ENCODE results near the gene STK4. TPM values are rescaled to one million over a fixed set of nuclear protein-coding genes. Genes with fewer than 3 reads are reported as not detected.
"Not testable (repeated sequence)": the region's sequence is repeated elsewhere in the genome, so short reads cannot be mapped to it uniquely, and the experiment has no call there.

Gene STK4
- total RNA-seq, 1 donor from 2014 or later: 149 TPM

DNA sequence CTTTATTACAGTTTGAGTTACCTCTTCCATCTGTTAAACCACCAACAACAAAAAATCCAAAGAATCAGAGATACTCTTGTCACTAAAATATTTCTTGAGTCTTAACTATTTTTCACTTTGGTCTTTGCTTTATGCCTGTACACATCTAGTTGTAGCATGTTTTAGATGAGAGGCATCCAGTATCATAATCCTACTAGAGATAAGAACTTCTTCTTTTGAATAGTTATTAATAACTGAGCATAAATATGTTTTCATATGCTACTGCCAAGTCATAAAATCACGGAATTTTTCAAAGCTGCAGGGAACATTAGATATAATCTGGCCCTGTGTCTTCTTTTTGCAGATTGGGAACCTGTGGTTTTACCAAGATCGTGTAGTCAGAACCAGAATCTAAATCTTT is 55.3 kb downstream of the STK4 start:
- no peak overlapping the region for H3K27ac Mint-ChIP-seq

DNA sequence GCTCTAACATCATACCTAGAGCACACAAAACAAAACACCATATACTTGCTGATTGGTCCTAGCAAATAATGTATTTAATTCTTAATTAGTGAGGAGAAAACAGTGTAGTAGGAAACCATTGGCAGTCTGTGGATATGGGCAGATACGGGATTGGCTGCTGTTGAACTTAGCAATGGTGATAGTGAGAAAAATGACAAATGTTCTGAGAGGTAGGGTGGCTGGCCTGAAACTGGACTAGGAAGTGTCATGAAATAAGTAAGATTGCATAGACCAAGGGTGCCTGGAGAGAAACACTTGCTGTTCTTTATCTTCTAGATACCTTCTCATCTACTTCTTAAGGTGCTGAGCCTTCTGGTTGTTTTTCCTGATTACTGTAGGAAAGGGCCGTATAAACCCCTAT is 56.8 kb downstream of the STK4 start:
- H3K27me3 Mint-ChIP-seq (ENCODE audit: insufficient read depth); H3K9me3 Mint-ChIP-seq; H3K27ac Mint-ChIP-seq; DNase-seq (ENCODE audit: low spot score); intact Hi-C loops (cut with micrococcal nuclease); H3K4me3 Mint-ChIP-seq: not testable (repeated sequence)
- Mint-ChIP-seq H3K36me3 (ENCODE audit: low read depth) (peaks cover 44% of the 10 kb centered on the region), H3K4me1 (ENCODE audit: low read depth) (peaks cover 13% of the 10 kb centered on the region)

More for the DNA sequence above, 55.3 kb downstream of the STK4 start:
- Mint-ChIP-seq H3K4me3 (no peak overlapping the region), H3K36me3 (ENCODE audit: low read depth) (peaks cover 51% of the 10 kb centered on the region), H3K9me3 (no peaks in the 10 kb centered on the region), H3K27me3 (ENCODE audit: insufficient read depth) (no peaks in the 10 kb centered on the region), H3K4me1 (ENCODE audit: low read depth) (peaks cover 14% of the 10 kb centered on the region)
- intact Hi-C loops (cut with micrococcal nuclease): no loop called here
- no peak for DNase-seq (ENCODE audit: low spot score)

DNA sequence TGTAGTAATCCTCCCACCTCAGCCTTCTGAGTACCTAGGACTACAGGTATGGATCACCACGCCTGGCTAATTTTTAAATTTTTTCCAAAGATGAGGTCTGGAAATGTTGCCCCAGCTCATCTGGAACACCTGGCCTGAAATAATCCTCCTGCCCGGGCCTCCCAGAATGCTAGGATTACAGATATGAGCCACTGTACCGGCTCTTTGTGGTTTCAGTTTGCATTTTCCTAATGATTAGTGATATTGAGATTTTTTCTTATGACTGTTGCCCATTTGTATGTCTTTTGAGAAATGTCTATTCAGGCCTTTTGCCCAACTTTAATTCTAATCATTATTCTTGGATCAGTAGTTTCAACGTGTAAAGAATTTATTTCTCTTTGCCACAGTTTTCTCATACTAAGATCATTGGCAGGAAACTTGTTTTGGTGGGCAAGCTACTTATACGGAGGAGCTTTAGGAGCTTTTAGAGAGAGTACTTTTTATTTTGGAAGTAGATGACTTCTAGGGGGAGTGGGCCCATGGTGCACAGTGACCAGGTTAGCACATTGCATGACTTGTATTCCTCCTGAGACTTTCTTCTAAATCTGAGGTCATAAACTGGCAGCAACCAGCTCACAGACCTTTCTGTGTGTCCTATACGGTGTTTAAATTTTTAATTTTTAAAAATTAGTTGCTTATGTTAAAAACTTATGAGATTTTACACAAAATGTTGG is 62.3 kb downstream of the STK4 start:
- H3K4me1 Mint-ChIP-seq (ENCODE audit: low read depth): peaks cover 40% of the 10 kb centered on the region
- intact Hi-C loops (cut with micrococcal nuclease): no loop called here
- DNase-seq (ENCODE audit: low spot score): no peak
- H3K27me3 Mint-ChIP-seq (ENCODE audit: insufficient read depth): no peaks in the 10 kb centered on the region
- peaks cover 52% of the 10 kb centered on the region for H3K36me3 Mint-ChIP-seq (ENCODE audit: low read depth)
- no peak overlapping the region for H3K4me3 Mint-ChIP-seq
- peak overlapping the region; percentile 71 for H3K27ac Mint-ChIP-seq
- no peaks in the 10 kb centered on the region for H3K9me3 Mint-ChIP-seq

DNA sequence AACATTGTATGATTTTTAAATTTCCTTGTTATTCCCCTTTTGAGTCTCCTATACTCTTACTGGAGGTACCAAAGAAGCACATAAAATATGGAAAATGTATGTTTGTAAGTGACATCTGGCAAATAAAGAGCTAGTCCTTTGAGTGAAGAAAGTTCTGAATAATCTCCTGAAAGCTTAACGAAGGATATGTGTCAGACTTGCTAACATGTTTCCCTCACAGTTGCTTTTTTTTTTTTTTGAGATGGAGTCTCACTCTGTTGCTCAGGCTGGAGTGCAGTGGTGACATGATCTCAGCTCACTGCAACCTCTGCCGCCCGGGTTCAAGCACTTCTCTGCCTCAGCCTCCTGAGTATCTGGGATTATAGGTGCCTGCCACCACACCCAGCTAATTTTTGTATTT is 63.6 kb downstream of the STK4 start:
- Mint-ChIP-seq H3K4me1 (ENCODE audit: low read depth) (peaks cover 44% of the 10 kb centered on the region), H3K36me3 (ENCODE audit: low read depth) (peaks cover 50% of the 10 kb centered on the region), H3K27me3 (ENCODE audit: insufficient read depth) (no peaks in the 10 kb centered on the region), H3K9me3 (no peaks in the 10 kb centered on the region), H3K4me3 (no peak overlapping the region), H3K27ac (no peak overlapping the region)
- intact Hi-C loops (cut with micrococcal nuclease): no loop called here
- DNase-seq (ENCODE audit: low spot score): no peak

DNA sequence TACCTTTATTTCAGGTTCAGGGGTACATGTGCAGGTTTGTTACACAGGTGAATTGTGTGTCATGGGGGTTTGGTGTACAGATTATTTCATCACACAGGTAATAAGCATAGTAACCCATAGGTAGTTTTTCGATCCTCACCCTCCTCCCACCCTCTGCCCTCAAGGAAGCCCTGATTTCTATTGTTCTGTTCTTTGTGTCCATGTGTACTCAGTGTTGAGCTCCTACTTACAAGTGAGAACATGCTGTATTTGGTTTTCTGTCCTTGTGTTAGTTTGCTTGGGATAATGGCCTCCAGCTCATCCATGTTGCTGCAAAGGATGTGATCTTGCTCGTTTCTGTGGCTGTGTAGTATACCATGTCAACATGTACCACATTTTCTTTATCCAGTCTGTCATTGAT is 66.0 kb downstream of the STK4 start:
- no peaks in the 10 kb centered on the region for H3K9me3 Mint-ChIP-seq
- H3K4me3 Mint-ChIP-seq: no peak overlapping the region
- H3K4me1 Mint-ChIP-seq (ENCODE audit: low read depth): peaks cover 49% of the 10 kb centered on the region
- no peak overlapping the region for H3K27ac Mint-ChIP-seq
- no peaks in the 10 kb centered on the region for H3K27me3 Mint-ChIP-seq (ENCODE audit: insufficient read depth)
- intact Hi-C loops (cut with micrococcal nuclease): no loop called here
- no peak for DNase-seq (ENCODE audit: low spot score)
- peaks cover 42% of the 10 kb centered on the region for H3K36me3 Mint-ChIP-seq (ENCODE audit: low read depth)

DNA sequence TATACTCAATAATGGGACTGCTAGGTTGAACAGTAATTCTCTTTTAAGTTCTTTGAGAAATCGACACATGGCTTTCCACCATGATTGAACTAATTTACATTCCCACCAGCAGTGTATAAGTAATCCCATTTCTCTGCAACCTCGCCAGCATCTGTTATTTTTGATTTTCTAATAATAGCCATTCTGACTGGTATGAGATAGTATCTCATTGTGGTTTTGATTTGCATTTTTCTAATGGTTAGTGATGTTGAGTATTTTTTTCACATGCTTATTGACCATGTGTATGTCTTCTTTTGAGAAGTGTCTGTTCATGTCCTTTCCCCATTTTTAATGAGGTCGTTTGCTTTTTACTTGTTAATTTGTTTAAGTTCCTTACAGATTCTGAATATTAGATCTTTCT is 66.5 kb downstream of the STK4 start:
- DNase-seq (ENCODE audit: low spot score): no peak
- Mint-ChIP-seq H3K4me3 (no peak overlapping the region), H3K4me1 (ENCODE audit: low read depth) (peaks cover 45% of the 10 kb centered on the region), H3K27ac (no peak overlapping the region), H3K27me3 (ENCODE audit: insufficient read depth) (no peaks in the 10 kb centered on the region), H3K9me3 (no peaks in the 10 kb centered on the region), H3K36me3 (ENCODE audit: low read depth) (peaks cover 39% of the 10 kb centered on the region)
- intact Hi-C loops (cut with micrococcal nuclease): no loop called here

DNA sequence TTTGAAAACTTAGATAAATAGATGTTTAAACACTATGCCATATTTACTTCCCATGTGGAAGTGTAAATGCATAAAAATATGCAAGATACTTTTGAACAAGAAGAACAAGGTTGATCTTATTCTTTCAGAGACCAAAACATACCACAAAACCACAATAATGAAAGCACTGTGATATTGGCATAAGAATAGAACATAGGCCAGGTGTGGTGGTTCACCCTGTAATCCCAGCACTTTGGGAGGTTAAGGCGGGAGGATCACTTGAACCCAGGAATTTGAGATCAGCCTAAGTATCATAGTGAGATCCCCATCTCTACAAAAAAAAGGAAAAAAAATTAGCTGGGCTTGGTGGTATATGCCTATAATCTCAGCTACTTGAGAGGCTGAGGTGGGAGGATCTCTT is 68.1 kb downstream of the STK4 start:
- intact Hi-C loops (cut with micrococcal nuclease): no loop called here
- Mint-ChIP-seq H3K4me1 (ENCODE audit: low read depth) (peaks cover 37% of the 10 kb centered on the region), H3K27ac (no peak overlapping the region), H3K9me3 (no peaks in the 10 kb centered on the region), H3K4me3 (no peak overlapping the region), H3K36me3 (ENCODE audit: low read depth) (peaks cover 32% of the 10 kb centered on the region), H3K27me3 (ENCODE audit: insufficient read depth) (no peaks in the 10 kb centered on the region)
- no peak for DNase-seq (ENCODE audit: low spot score)

DNA sequence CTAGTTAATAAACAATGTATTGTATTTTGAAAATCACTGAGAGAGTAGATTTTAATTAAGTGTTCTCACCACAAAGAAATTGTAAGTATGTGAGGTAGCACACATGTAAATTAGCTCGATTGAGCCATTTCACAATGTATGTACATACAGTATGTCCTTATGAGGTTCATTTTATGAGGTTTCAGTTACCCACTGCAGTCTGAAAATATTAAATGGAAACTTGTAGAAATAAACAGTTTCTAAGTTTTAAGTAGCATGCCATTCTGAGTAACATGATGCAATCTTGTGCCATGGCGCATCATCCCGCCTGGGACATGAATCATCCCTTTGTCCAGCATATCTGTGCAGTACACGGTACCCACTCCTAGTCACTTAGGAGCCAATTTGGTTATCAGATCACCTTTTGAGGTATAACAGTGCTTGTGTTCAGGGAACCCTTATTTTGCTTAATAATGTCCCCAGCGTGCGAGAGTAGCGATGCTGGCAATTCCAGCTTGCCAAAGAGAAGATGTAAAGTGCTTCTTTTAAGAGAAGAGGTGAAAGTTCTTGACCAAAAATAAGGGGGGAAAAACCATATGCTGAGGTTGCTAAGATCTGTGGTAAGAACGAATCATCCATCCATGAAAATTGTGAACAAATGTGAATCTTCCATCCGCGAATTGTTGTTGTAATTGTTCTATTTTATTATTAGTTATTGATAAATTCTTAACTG is 69.9 kb downstream of the STK4 start:
- DNase-seq (ENCODE audit: low spot score): no peak
- Mint-ChIP-seq H3K4me1 (ENCODE audit: low read depth) (peaks cover 45% of the 10 kb centered on the region), H3K4me3 (no peak overlapping the region), H3K9me3 (no peaks in the 10 kb centered on the region), H3K27me3 (ENCODE audit: insufficient read depth) (no peaks in the 10 kb centered on the region), H3K36me3 (ENCODE audit: low read depth) (peaks cover 35% of the 10 kb centered on the region), H3K27ac (peak overlapping the region; percentile 13)
- intact Hi-C loops (cut with micrococcal nuclease): no loop called here

DNA sequence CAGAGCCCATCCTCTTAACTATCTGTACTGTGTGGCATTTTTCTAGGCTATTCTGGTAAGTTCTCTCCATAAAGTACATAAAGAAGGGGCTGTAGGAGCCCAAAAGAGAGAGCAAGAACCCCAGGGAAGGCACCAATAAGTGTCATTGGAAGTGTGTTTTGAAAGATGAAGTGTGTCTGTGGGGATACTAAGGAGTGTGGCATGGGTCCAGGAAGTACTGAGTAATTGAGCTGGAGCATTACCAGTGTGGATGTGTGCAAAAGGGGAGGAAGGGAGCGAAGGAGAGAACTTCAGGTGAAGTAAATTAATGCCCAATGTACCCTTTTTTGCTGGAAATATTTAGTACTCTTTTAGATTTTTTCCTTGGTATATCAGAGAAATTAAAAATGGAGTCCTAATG is 70.7 kb downstream of the STK4 start:
- DNase-seq (ENCODE audit: low spot score): no peak
- peaks cover 51% of the 10 kb centered on the region for H3K4me1 Mint-ChIP-seq (ENCODE audit: low read depth)
- no peak overlapping the region for H3K4me3 Mint-ChIP-seq
- peaks cover 37% of the 10 kb centered on the region for H3K36me3 Mint-ChIP-seq (ENCODE audit: low read depth)
- no peaks in the 10 kb centered on the region for H3K9me3 Mint-ChIP-seq
- H3K27me3 Mint-ChIP-seq (ENCODE audit: insufficient read depth): no peaks in the 10 kb centered on the region
- intact Hi-C loops (cut with micrococcal nuclease): no loop called here
- H3K27ac Mint-ChIP-seq: peak overlapping the region; percentile 3

DNA sequence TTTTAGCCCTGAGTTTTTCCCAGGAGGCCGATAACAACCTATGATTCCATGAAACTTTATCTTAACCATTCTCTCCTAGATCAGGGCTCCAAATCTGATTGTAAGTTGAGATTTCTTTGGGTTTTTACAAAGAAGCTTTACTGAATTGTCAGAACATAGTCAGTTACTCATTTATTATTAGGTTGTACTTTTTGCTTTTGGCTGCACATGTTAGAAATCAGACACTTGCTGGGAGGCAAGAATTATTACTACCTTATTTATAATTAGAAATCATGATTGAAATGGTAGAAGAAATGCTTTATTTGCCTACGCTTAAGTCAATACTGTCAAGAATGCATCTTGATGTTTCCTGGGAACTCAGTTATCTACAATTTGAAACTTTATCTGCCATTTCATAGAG is 71.3 kb downstream of the STK4 start:
- H3K4me1 Mint-ChIP-seq (ENCODE audit: low read depth): peaks cover 52% of the 10 kb centered on the region
- no peak for DNase-seq (ENCODE audit: low spot score)
- peaks cover 38% of the 10 kb centered on the region for H3K36me3 Mint-ChIP-seq (ENCODE audit: low read depth)
- no peak overlapping the region for H3K27ac Mint-ChIP-seq
- no peaks in the 10 kb centered on the region for H3K9me3 Mint-ChIP-seq
- no peaks in the 10 kb centered on the region for H3K27me3 Mint-ChIP-seq (ENCODE audit: insufficient read depth)
- intact Hi-C loops (cut with micrococcal nuclease): no loop called here
- H3K4me3 Mint-ChIP-seq: no peak overlapping the region

DNA sequence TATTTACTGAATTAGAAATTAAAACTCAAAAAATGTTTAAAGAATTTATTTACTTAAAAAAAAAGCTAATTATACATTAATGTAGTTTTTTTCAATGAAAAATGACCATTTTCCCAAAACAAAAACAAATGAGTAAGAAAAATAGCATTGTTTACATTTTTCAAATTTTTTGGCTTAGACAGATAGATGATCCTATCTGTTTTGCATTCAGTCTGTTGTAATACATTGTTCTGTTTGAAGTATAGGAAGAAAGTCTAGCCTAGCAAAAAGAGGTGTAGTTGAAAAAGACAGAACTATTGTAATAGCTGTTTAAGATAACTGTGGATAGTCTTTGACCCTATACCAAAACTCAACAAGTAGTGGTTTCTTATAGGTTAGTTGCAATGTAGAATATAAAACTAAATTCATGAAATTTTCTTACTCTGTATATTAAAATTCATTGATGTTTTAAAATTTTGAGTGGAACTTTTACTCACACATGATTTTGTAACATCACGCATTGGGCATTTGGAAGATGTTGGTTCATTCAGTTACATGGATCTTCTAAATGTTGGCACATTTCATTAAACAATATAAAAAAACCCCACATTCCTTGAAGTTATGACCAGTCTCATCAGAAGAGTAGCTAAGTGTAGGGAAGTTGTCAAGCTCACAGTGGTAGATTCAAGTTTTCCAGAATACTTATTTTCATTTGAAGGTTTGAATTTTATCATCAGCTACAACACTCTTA is 72.6 kb downstream of the STK4 start:
- Mint-ChIP-seq H3K9me3 (no peaks in the 10 kb centered on the region), H3K27ac (no peak overlapping the region), H3K27me3 (ENCODE audit: insufficient read depth) (no peaks in the 10 kb centered on the region), H3K36me3 (ENCODE audit: low read depth) (peaks cover 40% of the 10 kb centered on the region), H3K4me1 (ENCODE audit: low read depth) (peaks cover 58% of the 10 kb centered on the region), H3K4me3 (no peak overlapping the region)
- no peak for DNase-seq (ENCODE audit: low spot score)
- intact Hi-C loops (cut with micrococcal nuclease): no loop called here

DNA sequence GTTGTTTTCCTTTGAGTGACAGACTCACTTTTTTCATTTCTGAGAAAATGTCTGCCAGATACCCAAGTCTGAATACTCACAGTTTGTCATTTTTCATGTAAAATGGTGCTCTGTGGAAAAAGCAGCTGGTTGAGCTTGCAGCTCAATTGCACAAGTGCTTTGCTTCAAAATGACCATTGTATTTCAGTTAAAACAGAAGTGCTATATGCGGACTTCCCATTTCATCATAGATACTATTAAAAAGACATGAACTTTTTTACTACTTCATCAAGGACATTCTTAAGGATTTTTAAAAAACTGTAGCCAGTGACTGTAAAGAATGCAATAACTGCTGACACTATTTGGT is 73.1 kb downstream of the STK4 start:
- Mint-ChIP-seq H3K9me3 (no peaks in the 10 kb centered on the region), H3K4me1 (ENCODE audit: low read depth) (peaks cover 62% of the 10 kb centered on the region), H3K27me3 (ENCODE audit: insufficient read depth) (no peaks in the 10 kb centered on the region), H3K27ac (no peak overlapping the region), H3K4me3 (no peak overlapping the region), H3K36me3 (ENCODE audit: low read depth) (peaks cover 42% of the 10 kb centered on the region)
- no peak for DNase-seq (ENCODE audit: low spot score)
- intact Hi-C loops (cut with micrococcal nuclease): no loop called here

Data from activated T-helper 1 cell treated with anti-CD3 and anti-CD28 coated beads, Interleukin-12 subunit alpha, Interleukin-12 subunit beta, Interleukin-2, Interleukin-4 antibody, amounts not matched to agents 30 ng/mL and 10 ng/mL and 1 ng/mL, durations not matched to agents 14 hours and 24 hours and 36 hours (primary cell).